ENCODE data around the gene IGF1R. TPM values are rescaled to one million over a fixed set of nuclear protein-coding genes. Genes with fewer than 3 reads are reported as not detected.
A peak's percentile ranks its signal among the peaks of the same experiment; 100 is the strongest.

IGF1R gene
- total RNA-seq, 1 experiment from 2014 or later: 3.8 TPM

- no peak overlapping the region for H3K4me3 ChIP-seq (ENCODE audit: low read length)
- intact Hi-C loops (cut with micrococcal nuclease): no loop called here
- CTCF ChIA-PET: no interaction called here
- H3K36me3 ChIP-seq (ENCODE audit: low read depth, low read length): no peaks in the 10 kb centered on the region
- H3K79me2 ChIP-seq (ENCODE audit: low read length): no peaks in the 10 kb centered on the region
- no peaks in the 10 kb centered on the region for H3K9me2 ChIP-seq (replicated peaks; ENCODE audit: low read length)
- H2AFZ ChIP-seq (ENCODE audit: low read length): peak overlapping the region; percentile 32; the same call in 1 of the 2 replicates
- H3K4me1 ChIP-seq (ENCODE audit: insufficient read depth, low read length): no peaks in the 10 kb centered on the region
- H3F3A ChIP-seq (ENCODE audit: low read length, unreplicated experiment): no peaks in the 10 kb centered on the region
- no peak overlapping the region for H3K9ac ChIP-seq (ENCODE audit: low read length)
- POLR2A ChIA-PET (ENCODE audit: unreplicated experiment): no interaction called here
- no peaks in the 10 kb centered on the region for H4K20me1 ChIP-seq (ENCODE audit: low read length)
- DNase-seq (no peak), ATAC-seq (no peak)
- H3K9me3 ChIP-seq (ENCODE audit: low read length): no peaks in the 10 kb centered on the region
- H3K27ac ChIP-seq (ENCODE audit: low read length): no peak overlapping the region
- TF ChIP-seq CTCF (conservative IDR thresholded peaks at IDR 0.05; ENCODE audit: low read depth, low read length) (no peak), EZH2 (IDR thresholded peaks at IDR 0.05; ENCODE audit: low read length, unreplicated experiment) (no peak), EZH2phosphoT487 (IDR thresholded peaks at IDR 0.05; ENCODE audit: borderline replicate concordance, low read length) (no peak)
- no peaks in the 10 kb centered on the region for H3K27me3 ChIP-seq (ENCODE audit: low read length)
- H3K4me2 ChIP-seq (ENCODE audit: low read length): no peak overlapping the region
- no TSS peak for BruUV-seq (replicated peaks)
These were observed 106.8 kb downstream of the IGF1R start for GRCh38 chr15:98755138-98755537.

GRCh38 chr15:98755781-98756180, 107.4 kb downstream of the IGF1R start:
- TF ChIP-seq EZH2phosphoT487 (IDR thresholded peaks at IDR 0.05; ENCODE audit: borderline replicate concordance, low read length) (no peak), EZH2 (IDR thresholded peaks at IDR 0.05; ENCODE audit: low read length, unreplicated experiment) (no peak), CTCF (conservative IDR thresholded peaks at IDR 0.05; ENCODE audit: low read depth, low read length) (no peak)
- H3K9me2 ChIP-seq (replicated peaks; ENCODE audit: low read length): no peaks in the 10 kb centered on the region
- intact Hi-C loops (cut with micrococcal nuclease): no loop called here
- no peaks in the 10 kb centered on the region for H3K9me3 ChIP-seq (ENCODE audit: low read length)
- H3K27me3 ChIP-seq (ENCODE audit: low read length): no peaks in the 10 kb centered on the region
- POLR2A ChIA-PET (ENCODE audit: unreplicated experiment): no interaction called here
- no peaks in the 10 kb centered on the region for H3K4me1 ChIP-seq (ENCODE audit: insufficient read depth, low read length)
- CTCF ChIA-PET: no interaction called here
- BruUV-seq (replicated peaks): no TSS peak
- no peak overlapping the region for H3K4me2 ChIP-seq (ENCODE audit: low read length)
- no peak overlapping the region for H3K27ac ChIP-seq (ENCODE audit: low read length)
- no peaks in the 10 kb centered on the region for H3K79me2 ChIP-seq (ENCODE audit: low read length)
- no peaks in the 10 kb centered on the region for H3K36me3 ChIP-seq (ENCODE audit: low read depth, low read length)
- no peak for ATAC-seq
- no peak overlapping the region for H2AFZ ChIP-seq (ENCODE audit: low read length)
- no peak overlapping the region for H3K9ac ChIP-seq (ENCODE audit: low read length)
- no peaks in the 10 kb centered on the region for H3F3A ChIP-seq (ENCODE audit: low read length, unreplicated experiment)
- no peak overlapping the region for H3K4me3 ChIP-seq (ENCODE audit: low read length)
- H4K20me1 ChIP-seq (ENCODE audit: low read length): no peaks in the 10 kb centered on the region
- no peak for DNase-seq

GRCh38 chr15:98758224-98758623, 109.9 kb downstream of the IGF1R start:
- intact Hi-C loops (cut with micrococcal nuclease): no loop called here
- Histone ChIP-seq H3K27me3 (ENCODE audit: low read length) (no peaks in the 10 kb centered on the region), H3K79me2 (ENCODE audit: low read length) (no peaks in the 10 kb centered on the region), H3K9ac (ENCODE audit: low read length) (no peak overlapping the region), H3K4me3 (ENCODE audit: low read length) (no peak overlapping the region), H3K27ac (ENCODE audit: low read length) (no peak overlapping the region), H4K20me1 (ENCODE audit: low read length) (no peaks in the 10 kb centered on the region), H3K4me2 (ENCODE audit: low read length) (no peak overlapping the region), H3K36me3 (ENCODE audit: low read depth, low read length) (no peaks in the 10 kb centered on the region), H3K9me3 (ENCODE audit: low read length) (no peaks in the 10 kb centered on the region), H2AFZ (ENCODE audit: low read length) (no peak overlapping the region), H3F3A (ENCODE audit: low read length, unreplicated experiment) (no peaks in the 10 kb centered on the region), H3K9me2 (replicated peaks; ENCODE audit: low read length) (no peaks in the 10 kb centered on the region), H3K4me1 (ENCODE audit: insufficient read depth, low read length) (no peaks in the 10 kb centered on the region)
- DNase-seq (no peak), ATAC-seq (no peak)
- CTCF ChIA-PET: no interaction called here
- TF ChIP-seq CTCF (conservative IDR thresholded peaks at IDR 0.05; ENCODE audit: low read depth, low read length) (no peak), EZH2 (IDR thresholded peaks at IDR 0.05; ENCODE audit: low read length, unreplicated experiment) (no peak), EZH2phosphoT487 (IDR thresholded peaks at IDR 0.05; ENCODE audit: borderline replicate concordance, low read length) (no peak)
- no TSS peak for BruUV-seq (replicated peaks)
- POLR2A ChIA-PET (ENCODE audit: unreplicated experiment): no interaction called here
